CD4-positive, alpha-beta T cell treated with Interleukin-4 for 4 hours (primary cell): Measurements from ENCODE around the gene CNGA3.

Source experiments
- DNase-seq: peaks from one replicate; pipeline ENCODE4 v3.0.0-alpha.2; 2020

The CNGA3 gene

DNA sequence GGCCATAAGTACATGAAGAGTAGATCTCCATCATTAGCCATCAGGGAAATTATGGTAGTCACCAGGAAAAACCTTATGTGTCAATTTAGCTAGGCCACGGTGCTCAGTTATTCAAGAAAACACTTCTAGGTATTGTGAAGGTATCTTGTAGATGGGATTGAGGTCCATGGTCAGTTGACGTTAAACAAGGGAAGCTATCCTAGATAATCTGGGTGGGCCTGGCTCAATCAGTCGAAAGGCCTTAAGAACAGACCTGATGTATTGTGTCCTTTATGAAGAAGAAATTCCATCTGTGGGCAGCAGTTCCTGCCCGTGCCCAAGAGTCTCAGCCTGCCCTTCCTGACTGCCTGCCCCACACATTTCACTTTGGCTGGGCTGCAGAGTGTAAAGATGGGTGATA lies 16.7 kb upstream of the CNGA3 start:
- no peak for DNase-seq

DNA sequence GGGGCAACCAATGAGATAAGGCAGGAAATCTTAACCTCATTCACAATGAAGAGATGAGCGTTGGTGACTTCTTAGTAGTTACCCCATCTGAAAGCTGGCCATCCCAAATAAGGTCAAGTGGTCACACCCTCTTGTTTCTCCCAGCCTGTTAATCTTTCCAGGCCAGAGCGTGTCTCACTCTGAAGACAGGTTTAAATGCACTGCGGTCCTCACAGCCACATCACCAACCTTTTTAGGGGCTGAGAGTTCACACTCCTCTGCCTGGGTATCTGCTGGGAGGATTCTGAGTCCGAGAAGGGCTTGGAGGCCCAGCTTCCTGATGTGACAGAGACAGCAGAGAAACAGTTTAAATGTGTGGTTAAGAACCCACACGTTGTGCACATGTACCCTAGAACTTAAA lies 13.3 kb upstream of the CNGA3 start:
- DNase-seq: no peak

DNA sequence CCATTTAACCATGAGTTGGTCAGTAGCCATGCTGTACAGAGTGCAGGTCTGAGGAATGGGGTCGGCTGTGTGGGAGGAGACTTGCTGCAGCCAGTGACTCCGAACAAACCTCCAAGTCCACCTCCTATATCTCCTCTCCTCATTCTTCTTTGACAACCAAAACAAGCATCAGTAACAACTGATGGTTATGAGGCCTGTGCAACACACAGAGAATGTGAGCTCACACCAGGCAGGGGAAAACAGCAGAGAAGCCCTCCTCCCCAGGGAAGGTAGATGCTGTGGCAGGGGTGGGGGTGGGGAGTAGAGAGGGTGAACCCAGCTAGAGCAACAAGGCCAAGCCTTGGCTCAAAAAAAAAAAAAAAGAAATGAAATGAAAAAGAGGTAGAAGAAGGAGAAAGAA lies 12.3 kb upstream of the CNGA3 start:
- DNase-seq: no peak

GRCh38 chr2:98334439-98335078 lies 11.7 kb upstream of the CNGA3 start:
- no peak for DNase-seq

- DNase-seq: no peak
These were observed 11.0 kb upstream of the CNGA3 start for GRCh38 chr2:98335271-98335670.

- DNase-seq: no peak
These were observed 5.0 kb upstream of the CNGA3 start for GRCh38 chr2:98341241-98341640.

DNA sequence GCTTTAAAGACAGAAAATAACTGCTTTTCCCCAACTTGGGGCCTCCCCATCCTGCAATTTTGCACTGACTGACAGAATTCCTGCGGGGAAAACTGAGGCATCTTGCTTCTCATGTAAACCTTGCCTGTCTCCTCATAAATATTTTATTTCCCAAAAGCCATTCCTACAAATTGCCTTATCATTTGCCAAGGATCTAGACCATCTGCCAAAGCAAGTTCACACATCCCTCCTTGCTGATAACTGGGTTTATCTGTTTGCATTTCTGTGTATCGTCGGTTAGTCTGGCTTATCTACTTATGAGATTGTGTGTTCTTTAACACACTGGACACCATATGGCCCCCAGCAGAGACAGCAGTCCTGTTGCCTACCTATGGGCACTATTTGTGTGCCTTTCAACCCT lies 3.0 kb upstream of the CNGA3 start:
- no peak for DNase-seq

GRCh38 chr2:98347298-98348065 lies 1.2 kb downstream of the CNGA3 start:
- DNase-seq: no peak

DNA sequence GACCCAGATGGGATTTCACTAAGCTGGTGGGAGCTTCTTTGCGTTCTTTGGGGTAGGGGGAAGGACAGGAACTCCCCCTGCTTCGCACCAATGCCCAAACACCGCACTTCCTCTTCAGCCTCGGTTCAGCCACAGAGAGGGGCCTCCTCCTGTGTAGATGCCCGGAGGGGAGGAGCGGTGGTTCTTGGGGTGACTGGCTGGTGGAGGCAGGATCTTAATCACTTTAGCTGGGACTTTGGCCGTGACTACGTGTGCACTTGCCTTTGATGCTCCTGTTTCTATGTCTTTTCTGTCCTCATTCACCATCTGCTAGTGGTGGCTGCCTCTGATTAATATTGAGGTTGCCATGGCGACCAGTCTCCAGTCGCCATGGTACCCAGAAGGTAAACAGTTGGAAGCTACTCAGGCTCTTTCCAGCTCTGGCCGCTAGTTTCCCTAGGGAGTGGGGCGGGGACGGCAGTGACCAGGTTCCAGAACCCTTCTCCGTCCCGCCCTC lies 1.9 kb downstream of the CNGA3 start:
- no peak for DNase-seq

DNA sequence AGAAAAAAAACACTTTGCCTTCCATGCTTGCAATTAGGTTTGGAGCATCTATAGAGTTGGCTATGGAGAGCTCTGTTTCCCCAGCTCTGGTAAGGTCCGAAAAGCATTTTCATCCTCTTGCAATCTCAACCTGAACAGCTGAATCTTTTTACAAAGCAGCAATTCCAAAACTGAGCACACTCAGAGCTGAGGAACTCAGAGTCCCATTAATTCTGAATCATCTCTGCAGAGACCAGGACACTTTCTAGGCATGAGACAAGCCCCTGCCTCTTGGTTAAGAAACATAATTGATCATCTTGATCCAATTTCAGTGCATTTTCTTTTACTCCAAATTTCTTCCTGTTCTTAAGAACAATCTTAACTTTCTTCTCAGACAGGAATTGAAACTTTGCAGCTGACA lies 4.2 kb downstream of the CNGA3 start:
- DNase-seq: no peak

GRCh38 chr2:98355881-98356280 lies 9.6 kb downstream of the CNGA3 start:
- no peak for DNase-seq

GRCh38 chr2:98356729-98357128 lies 10.5 kb downstream of the CNGA3 start:
- no peak for DNase-seq

DNA sequence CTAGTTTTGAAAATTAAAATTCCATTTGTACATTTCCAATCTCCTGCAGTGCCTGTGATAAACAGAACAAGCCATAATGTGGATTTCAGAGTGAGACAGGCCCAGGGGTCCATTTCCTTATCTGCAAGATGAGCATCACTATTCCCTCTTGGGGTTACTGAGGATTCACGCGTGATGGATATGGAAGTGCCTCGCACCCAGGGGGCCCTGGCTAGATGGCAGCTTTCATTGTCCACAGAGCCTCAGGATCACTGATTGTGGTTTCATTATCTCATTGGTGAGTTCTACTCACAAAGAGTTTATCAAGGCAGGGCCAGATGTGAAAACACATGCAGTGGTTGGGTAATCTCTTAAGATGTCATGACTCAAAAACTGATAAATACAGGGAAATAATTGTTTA lies 11.6 kb downstream of the CNGA3 start:
- no peak for DNase-seq

GRCh38 chr2:98359986-98360385 lies 13.7 kb downstream of the CNGA3 start:
- DNase-seq: no peak

GRCh38 chr2:98367721-98368120 lies 21.5 kb downstream of the CNGA3 start:
- no peak for DNase-seq

- DNase-seq: no peak
These were observed 23.5 kb downstream of the CNGA3 start for GRCh38 chr2:98369710-98370239.

- DNase-seq: no peak
These were observed 25.9 kb downstream of the CNGA3 start for GRCh38 chr2:98372121-98372520.

GRCh38 chr2:98372579-98372978 lies 26.3 kb downstream of the CNGA3 start:
- DNase-seq: no peak

DNA sequence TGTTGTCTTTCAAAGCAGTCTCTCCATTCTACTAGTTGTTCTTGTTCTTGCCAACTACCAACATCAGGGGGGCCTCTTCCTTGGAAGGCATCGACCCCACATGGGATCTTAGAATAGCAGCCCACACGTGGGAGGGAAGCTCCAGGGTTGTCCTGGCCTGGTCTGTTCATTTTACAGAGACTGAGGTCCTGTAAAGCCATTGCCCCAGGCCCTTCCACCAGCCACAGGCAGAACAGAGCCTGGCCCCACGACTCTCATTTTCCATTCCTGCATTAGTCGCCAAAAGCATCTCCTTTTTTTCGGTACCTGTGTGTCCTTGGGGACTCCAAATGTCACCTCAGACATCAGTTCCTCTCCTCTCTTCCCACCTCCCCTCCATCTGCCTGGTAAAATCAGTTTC lies 28.0 kb downstream of the CNGA3 start:
- DNase-seq: no peak

DNA sequence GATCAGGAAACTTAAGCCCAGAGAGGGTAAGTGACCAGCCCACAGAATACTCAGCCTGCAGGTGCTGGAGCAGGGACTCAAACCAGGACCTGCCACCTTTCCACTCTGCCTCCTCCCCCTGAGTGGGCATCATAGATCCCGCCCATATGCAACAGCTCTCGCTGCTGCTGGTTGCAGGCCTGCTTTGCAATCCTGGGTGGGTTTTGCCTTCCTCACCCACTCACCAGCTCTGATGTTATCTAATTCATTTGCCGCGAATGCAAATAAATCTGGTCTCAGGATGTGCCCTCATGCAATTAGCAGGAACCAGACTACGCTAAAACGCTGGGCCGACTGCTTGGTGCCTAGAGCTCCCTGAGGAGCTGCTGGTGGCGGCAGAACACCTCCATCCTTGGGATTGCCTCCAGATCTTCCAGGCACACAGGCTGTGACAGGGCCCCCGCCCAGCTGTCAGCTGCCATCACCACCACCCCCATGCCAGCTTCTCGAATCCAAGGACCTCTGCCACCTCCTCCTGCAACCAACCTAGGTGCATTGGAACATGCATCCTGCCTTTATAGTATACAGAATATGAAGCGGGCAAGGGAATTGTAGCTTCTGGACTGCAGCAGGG lies 28.8 kb downstream of the CNGA3 start:
- DNase-seq: no peak

DNA sequence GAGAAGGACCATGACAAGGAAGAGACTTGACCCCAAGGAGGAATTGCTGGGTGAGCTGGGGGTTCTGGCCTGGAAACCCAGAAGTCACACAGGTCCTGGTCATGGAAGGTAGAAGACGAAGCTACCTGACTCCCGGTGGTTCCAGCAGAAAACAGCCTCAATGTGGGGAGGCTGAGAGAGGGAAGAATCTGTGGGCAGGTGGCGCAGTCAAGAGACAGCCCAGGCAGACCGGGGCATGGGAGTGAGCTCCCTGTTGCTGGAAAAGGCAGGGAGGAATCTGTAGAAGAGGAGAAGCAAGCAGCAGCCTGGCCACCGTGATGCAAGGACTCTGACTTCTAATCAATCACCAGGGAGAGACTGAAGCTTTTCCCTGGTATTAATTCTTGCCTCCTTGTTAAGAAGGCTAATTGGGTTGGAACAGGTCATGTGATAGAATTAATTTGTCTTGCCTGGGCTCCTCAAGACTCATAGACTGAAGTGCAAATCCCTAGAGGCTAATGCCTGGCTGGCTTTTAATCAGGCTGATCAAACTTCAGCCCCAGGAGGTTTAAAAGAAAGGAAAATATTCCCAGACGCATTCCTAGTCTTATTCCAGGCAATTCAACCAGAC lies 30.1 kb downstream of the CNGA3 start:
- no peak for DNase-seq

DNA sequence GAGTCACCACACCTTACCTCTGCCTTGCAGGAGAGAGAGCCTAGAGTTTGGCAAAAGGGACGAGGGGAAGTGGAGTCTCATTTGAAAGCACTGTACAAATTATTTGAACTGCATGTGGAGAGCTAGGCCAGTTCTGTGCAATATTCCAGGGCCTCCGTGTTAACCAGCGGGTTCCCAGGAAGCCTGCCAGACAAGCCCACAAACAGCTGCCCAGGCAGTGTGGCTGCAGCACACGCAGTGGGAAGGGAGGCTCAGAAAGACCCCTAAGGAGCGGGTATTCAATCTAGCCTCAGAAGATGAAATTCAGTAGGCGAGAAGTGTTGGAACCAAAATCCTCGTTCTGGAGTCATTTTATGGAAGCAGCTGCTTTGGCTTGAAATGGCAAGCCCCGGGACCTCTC lies 30.7 kb downstream of the CNGA3 start:
- no peak for DNase-seq

DNA sequence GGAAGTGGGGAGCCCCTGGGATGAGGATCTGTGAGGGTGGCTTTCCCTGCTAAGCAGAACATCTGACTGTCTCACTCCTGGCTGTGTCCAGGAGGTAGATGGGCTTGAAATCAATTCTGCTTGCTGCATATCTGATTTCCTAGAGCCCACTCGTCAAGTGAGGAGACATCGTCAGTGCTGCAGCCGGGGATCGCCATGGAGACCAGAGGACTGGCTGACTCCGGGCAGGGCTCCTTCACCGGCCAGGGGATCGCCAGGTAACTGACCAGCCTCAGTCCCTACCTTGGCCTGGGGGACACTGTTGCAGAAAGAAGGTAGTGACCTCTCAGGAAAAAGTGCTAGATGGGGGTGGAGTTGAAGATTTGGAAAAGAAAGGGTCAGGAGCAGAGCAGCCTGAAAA lies 31.3 kb downstream of the CNGA3 start:
- no peak for DNase-seq

GRCh38 chr2:98378196-98378595 lies 31.9 kb downstream of the CNGA3 start:
- no peak for DNase-seq
